ENCODE results near the gene HAGH.

The HAGH gene

GRCh38 chr16:1817716-1818115 lies 8.9 kb downstream of the HAGH start:
- TF ChIP-seq EZH2 (IDR thresholded peaks at IDR 0.05; ENCODE audit: borderline replicate concordance, low read depth, low read length, severe bottlenecking) = no peak
- H4K20me1 ChIP-seq (ENCODE audit: insufficient read depth, low read length) = peaks cover 3% of the 10 kb centered on the region
- H3K27ac ChIP-seq (ENCODE audit: low read length) = no peak overlapping the region
- ATAC-seq (ENCODE audit: insufficient read depth, low read depth) (no peak), DNase-seq (no peak)
- peaks cover 82% of the 10 kb centered on the region for H3K36me3 ChIP-seq (ENCODE audit: insufficient read depth, low read length)
- H2AFZ ChIP-seq (ENCODE audit: low read depth, low read length) = no peak overlapping the region
- no peak overlapping the region for H3K4me2 ChIP-seq (ENCODE audit: insufficient read depth, low read length)
- peaks cover 7% of the 10 kb centered on the region; the same call in 1 of the 2 replicates for H3K79me2 ChIP-seq (ENCODE audit: insufficient read depth, low read length)
- no peaks in the 10 kb centered on the region for H3K27me3 ChIP-seq (ENCODE audit: insufficient read depth, low read length, poor library complexity)
- H3K9ac ChIP-seq (ENCODE audit: low read depth, low read length) = no peak overlapping the region
- H3K4me1 ChIP-seq (ENCODE audit: insufficient read depth, low read length) = no peaks in the 10 kb centered on the region
- no peaks in the 10 kb centered on the region for H3K9me3 ChIP-seq (ENCODE audit: insufficient read depth, low read length, severe bottlenecking)
- no peak overlapping the region for H3K4me3 ChIP-seq (ENCODE audit: low read depth in 1 of 2, low read length in 2 of 2)

- H3K27ac ChIP-seq (ENCODE audit: low read length) = no peak overlapping the region
- peaks cover 77% of the 10 kb centered on the region for H3K36me3 ChIP-seq (ENCODE audit: insufficient read depth, low read length)
- H3K27me3 ChIP-seq (ENCODE audit: insufficient read depth, low read length, poor library complexity) = no peaks in the 10 kb centered on the region
- H4K20me1 ChIP-seq (ENCODE audit: insufficient read depth, low read length) = peaks cover 3% of the 10 kb centered on the region
- 0 out of 2 replicates have a peak, but pooled peaks cover 3% of the 10 kb centered on the region for H3K79me2 ChIP-seq (ENCODE audit: insufficient read depth, low read length)
- no peak for TF ChIP-seq EZH2 (IDR thresholded peaks at IDR 0.05; ENCODE audit: borderline replicate concordance, low read depth, low read length, severe bottlenecking)
- H2AFZ ChIP-seq (ENCODE audit: low read depth, low read length) = no peak overlapping the region
- H3K4me3 ChIP-seq (ENCODE audit: low read depth in 1 of 2, low read length in 2 of 2) = no peak overlapping the region
- no peak overlapping the region for H3K9ac ChIP-seq (ENCODE audit: low read depth, low read length)
- DNase-seq (no peak), ATAC-seq (ENCODE audit: insufficient read depth, low read depth) (no peak)
- no peaks in the 10 kb centered on the region for H3K4me1 ChIP-seq (ENCODE audit: insufficient read depth, low read length)
- no peaks in the 10 kb centered on the region for H3K9me3 ChIP-seq (ENCODE audit: insufficient read depth, low read length, severe bottlenecking)
- H3K4me2 ChIP-seq (ENCODE audit: insufficient read depth, low read length) = no peak overlapping the region
Measured at GRCh38 chr16:1817276-1817589, 9.4 kb downstream of the HAGH start.

- no peak overlapping the region for H3K27ac ChIP-seq (ENCODE audit: low read length)
- no peak for ATAC-seq (ENCODE audit: insufficient read depth, low read depth)
Measured at GRCh38 chr16:1816396-1817275, 10.0 kb downstream of the HAGH start.

GRCh38 chr16:1815461-1815860 lies 11.2 kb downstream of the HAGH start:
- H3K4me2 ChIP-seq (ENCODE audit: insufficient read depth, low read length) = no peak overlapping the region
- no peak for DNase-seq
- no peaks in the 10 kb centered on the region for H3K27me3 ChIP-seq (ENCODE audit: insufficient read depth, low read length, poor library complexity)
- no peak for ATAC-seq (ENCODE audit: insufficient read depth, low read depth)
- H3K36me3 ChIP-seq (ENCODE audit: insufficient read depth, low read length) = peaks cover 65% of the 10 kb centered on the region
- H3K4me1 ChIP-seq (ENCODE audit: insufficient read depth, low read length) = no peaks in the 10 kb centered on the region
- TF ChIP-seq CTCF (IDR thresholded peaks at IDR 0.05; ENCODE audit: borderline replicate concordance, extremely low read depth, low read length, poor library complexity, severe bottlenecking) (no peak), EZH2 (IDR thresholded peaks at IDR 0.05; ENCODE audit: borderline replicate concordance, low read depth, low read length, severe bottlenecking) (no peak)
- H4K20me1 ChIP-seq (ENCODE audit: insufficient read depth, low read length) = no peaks in the 10 kb centered on the region; the same call in 1 of the 2 replicates
- H3K27ac ChIP-seq (ENCODE audit: low read length) = no peak overlapping the region
- no peak overlapping the region for H2AFZ ChIP-seq (ENCODE audit: low read depth, low read length)
- H3K4me3 ChIP-seq (ENCODE audit: low read depth in 1 of 2, low read length in 2 of 2) = no peak overlapping the region
- no peaks in the 10 kb centered on the region for H3K79me2 ChIP-seq (ENCODE audit: insufficient read depth, low read length)
- no peaks in the 10 kb centered on the region for H3K9me3 ChIP-seq (ENCODE audit: insufficient read depth, low read length, severe bottlenecking)
- H3K9ac ChIP-seq (ENCODE audit: low read depth, low read length) = no peak overlapping the region

More at GRCh38 chr16:1816396-1817275, 10.0 kb downstream of the HAGH start:
- no peak overlapping the region for H3K4me2 ChIP-seq (ENCODE audit: insufficient read depth, low read length)
- H3K79me2 ChIP-seq (ENCODE audit: insufficient read depth, low read length) = no peaks in the 10 kb centered on the region
- no peak overlapping the region for H2AFZ ChIP-seq (ENCODE audit: low read depth, low read length)
- no peak overlapping the region for H3K9ac ChIP-seq (ENCODE audit: low read depth, low read length)
- no peak for TF ChIP-seq EZH2 (IDR thresholded peaks at IDR 0.05; ENCODE audit: borderline replicate concordance, low read depth, low read length, severe bottlenecking)
- H4K20me1 ChIP-seq (ENCODE audit: insufficient read depth, low read length) = peaks cover 3% of the 10 kb centered on the region; the same call in 1 of the 2 replicates
- H3K27me3 ChIP-seq (ENCODE audit: insufficient read depth, low read length, poor library complexity) = no peaks in the 10 kb centered on the region
- H3K36me3 ChIP-seq (ENCODE audit: insufficient read depth, low read length) = peaks cover 71% of the 10 kb centered on the region
- DNase-seq = no peak
- H3K4me1 ChIP-seq (ENCODE audit: insufficient read depth, low read length) = no peaks in the 10 kb centered on the region
- H3K4me3 ChIP-seq (ENCODE audit: low read depth in 1 of 2, low read length in 2 of 2) = no peak overlapping the region
- H3K9me3 ChIP-seq (ENCODE audit: insufficient read depth, low read length, severe bottlenecking) = no peaks in the 10 kb centered on the region
